ENCODE measurements around the gene NTNG2.

The NTNG2 gene

DNA sequence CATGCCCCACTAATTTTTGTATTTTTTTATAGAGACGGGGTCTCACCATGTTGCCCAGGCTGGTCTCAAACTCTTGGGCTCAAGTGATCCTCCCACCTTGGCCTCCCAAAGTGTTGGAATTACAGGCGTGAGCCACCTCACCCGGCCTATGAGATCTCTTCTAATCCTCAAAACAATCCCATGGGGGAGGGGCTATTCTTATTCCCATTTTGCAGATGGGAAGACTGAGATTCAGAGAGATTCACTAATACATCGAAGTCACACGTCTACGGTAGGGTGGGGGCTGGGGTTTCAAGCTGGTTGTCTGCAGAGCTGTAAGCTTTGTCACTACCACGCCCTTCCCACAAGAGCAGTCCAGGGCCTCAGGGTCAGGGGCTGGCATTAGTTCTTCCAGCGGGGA lies 14.0 kb upstream of the NTNG2 start:
- ATAC-seq: no peak

DNA sequence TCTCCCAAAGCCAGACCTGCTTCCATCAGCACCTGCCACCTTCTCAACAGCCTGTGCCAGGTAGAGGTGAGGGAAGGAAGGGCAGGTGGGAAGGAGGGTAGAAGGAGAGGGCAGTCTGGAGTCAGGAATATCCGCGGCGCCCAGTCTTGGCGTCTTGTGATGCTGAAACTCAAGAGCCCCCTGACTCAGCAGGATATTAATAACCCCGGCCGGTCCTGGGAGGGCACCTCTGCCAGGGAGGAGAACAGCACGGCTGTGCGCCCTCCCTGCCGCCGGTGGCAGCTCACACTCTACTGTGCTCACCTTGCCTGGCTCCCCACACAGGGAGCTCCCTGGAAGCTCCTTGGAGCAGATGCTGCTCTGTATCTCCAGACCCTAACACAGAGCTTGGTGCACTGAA lies 11.6 kb upstream of the NTNG2 start:
- ATAC-seq: no peak

DNA sequence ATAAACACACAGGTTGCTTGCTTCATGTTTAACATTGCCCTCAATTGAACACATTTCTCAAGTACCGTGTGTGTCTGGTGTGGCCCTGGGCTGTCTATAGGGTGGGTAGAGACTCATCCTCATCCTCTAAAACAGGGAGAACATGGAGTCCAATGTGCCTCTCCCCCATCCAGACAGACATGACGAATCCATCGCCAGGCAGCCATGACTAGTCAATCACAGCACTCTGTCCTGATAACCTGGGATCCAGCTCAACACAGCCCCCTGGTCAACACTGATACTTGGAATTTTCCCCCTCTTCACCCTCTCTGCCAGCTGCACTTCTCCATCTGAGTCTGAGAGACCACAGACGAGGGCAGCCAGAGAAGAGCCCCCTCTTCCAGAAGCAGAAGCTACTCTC lies 10.7 kb upstream of the NTNG2 start:
- ATAC-seq: no peak

DNA sequence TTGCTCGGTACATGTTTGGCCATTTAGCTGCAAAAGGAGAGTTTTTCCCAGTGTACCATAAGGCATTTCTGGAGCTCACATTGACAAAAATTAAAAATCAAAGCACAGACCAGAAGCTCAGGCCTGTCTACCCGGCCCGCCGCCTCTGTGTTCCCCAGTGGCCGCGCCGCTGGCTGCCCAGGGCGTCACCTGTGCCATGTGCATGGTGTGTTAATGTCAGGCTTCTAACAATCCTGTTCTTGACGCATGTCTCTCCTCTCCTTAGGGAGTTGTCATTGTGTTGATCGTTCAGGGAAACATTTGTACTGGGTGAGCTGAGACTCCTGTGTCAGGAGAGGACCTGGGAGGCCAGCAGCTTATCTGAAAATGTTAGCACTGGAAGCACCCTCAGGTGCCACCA lies 9.6 kb upstream of the NTNG2 start:
- ATAC-seq: no peak

DNA sequence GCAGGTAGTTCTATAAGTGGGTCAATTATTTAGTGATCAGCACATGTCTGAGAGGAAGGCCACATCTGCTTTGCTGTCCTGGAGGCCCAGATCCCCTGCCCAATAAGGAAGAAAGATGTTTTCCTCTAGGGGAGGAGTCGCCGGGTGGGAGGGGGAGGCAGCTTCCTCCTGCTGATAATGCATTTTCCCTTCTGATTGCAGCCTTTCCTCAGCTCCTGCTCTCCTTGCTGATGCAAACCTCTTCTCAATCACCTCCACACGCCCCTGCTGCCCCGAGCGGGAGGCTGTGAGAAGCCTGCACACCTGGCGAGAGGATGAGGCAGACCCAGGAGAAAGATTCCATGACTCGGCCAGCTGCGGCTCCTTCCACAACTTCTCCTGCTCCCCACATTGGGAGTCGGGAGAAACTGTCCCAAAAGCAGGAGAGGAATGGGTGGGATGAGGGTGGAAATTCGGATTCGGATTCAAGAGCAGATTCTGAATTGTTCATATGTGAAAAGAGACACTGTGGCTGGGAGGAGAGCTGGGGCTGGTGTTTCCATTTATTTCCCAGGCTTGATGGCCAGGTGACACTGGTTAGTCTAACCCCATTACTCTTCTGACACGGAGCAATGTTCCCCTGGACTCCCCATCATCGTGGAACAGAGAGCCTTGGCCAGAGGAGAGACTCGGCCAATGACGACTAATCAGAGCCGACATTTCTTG lies 6.8 kb upstream of the NTNG2 start:
- ATAC-seq: no peak

DNA sequence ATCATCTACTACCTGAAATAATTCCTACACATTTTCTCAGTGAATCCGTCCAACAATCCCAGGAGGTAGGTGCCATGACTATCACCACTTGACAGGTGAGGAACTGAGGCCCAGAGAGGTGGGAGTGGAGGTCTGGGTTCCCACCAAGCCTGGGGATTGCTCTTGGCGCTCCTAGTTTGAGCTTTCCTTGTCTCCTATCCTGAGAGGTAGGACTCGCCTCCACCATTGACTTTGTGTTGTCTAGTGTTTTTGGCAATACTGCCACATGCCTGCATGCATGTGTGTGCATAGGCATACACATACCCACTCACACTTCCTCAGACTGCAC lies 6.3 kb upstream of the NTNG2 start:
- no peak for ATAC-seq

DNA sequence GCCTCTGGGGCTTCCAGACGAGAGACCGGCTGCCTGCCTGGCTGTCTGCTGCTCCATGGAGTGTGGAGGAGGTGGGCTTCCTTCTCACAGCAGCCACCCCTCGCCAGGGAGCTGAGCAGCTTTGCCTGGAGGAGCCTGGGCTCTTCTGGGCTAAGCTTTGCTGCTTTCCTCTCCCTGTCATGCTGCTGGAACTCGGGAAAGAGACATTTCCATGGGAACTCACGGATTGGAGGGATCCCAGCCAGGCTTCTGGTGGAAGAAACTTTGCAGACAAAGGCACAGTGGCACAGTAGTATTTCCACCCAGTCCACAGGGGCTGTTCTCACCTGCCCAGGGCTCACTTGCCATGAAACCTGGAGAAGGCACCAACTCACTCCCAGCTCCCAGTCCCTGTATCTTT lies 5.6 kb upstream of the NTNG2 start:
- no peak for ATAC-seq

DNA sequence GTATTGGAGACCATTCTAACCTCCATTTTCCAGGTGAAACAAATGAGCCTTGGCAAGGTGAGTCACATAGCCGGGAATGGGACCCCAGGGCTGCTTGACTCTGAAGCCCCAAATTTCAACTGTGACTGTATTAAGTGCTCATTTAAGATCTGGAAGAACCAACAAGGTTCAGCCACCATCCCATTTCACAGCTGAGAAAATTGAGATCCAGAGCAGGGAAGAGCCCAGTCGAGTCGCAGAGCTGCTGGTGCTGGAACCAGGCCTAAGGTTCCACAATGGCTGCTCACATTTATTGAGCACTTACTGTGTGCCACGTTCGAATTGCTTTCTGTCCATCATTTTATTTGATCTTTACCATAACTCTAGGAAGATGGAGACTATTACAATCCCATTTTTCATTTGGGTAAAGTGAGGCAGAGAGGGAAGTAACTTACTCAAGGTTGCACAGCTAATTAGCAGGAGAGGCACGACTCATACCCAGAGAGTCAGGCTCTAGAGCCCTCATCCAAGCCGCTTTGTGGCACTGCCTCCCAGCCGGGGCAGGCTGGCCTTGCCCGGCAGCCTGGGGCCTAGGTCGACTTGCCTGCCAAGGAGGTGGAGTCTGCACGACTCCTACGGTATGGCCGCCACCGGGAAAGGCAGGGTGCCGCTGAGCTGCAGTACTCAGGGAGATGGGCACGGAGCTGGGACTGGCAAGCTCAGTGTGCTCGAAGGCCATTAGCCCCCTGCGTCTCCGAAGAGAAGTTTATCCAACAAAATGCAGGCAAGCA lies 4.3 kb upstream of the NTNG2 start:
- ATAC-seq: no peak

DNA sequence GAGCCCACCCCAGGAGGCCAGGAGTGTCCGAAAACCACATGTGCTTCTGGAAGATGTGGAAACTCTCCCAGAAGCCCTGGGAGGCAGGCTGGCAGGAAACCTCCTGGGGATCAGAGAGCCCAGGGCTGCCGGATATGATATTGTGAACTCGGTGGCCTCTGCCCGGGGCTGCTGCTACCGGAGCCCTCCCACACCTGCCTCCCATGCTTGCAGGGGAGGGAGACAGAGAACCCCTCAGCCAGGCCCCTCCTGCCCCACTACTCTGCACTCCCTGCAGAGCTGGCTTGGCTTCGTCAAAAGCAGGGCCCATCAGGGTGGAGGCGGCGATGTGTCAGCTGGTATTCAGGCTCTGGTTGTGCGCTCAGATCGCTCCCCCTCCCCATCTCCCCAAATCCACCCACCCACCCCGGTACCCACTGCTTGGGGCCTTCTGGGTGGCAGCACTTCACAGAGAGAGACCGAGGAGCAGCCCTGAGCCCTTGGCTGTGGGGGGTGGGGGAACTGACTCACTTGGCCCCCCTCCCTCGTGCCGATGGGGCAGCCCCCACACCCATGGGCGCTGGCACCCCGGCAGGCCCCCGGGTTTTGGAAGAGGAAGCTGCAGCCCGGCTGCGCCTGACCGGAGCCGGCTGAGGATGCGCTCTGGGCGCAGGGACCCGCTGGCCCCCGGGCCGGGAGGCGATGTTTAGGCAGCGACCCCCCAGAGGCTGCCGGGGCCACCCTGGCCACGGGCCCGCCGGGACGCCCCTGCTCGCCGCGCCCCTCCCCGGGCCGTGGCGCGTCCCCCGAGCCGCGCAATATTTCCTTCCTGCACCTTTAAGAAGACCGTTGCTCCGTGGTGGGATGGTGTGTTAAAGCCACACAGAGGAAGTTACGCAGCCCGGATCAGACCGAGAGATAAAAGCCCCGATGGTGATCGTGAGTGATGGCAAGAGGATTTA lies 786 bp upstream of the NTNG2 start:
- ATAC-seq: peak; percentile 83 to 85

DNA sequence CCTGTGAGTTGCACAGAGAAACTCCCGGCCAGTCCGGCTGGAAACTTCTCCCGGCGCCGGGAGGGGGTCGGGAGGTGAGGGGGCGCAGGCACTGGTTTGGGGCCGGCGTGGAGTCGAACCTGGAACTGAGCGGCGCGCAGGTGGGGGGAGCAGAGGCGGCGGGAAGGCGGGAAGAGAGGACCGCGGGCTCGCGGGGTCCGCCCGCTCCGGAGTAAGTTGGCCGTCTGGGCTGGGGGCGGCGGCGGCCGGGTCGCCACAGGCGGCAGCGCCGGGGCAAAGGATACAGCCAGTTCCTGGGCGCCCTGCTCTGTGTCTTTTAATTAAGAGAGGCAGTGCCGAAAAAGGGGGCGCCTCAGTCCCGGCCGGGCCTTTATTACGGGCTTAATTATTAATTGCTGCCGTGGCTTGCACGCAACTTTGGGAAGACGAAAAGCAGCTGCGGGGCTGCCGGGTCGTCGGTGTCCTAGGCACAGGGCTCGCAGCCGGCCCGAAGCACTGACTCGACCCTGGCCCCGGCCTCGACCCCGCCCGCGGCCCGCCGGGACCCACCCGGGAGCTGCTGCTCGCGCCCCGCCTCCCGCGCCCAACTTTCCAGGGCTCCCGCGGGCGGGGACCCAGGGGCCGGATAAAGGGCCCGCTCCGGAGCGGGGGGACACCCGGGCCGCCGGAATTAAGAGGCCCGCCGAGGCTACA lies 1.1 kb downstream of the NTNG2 start:
- ATAC-seq: no peak

DNA sequence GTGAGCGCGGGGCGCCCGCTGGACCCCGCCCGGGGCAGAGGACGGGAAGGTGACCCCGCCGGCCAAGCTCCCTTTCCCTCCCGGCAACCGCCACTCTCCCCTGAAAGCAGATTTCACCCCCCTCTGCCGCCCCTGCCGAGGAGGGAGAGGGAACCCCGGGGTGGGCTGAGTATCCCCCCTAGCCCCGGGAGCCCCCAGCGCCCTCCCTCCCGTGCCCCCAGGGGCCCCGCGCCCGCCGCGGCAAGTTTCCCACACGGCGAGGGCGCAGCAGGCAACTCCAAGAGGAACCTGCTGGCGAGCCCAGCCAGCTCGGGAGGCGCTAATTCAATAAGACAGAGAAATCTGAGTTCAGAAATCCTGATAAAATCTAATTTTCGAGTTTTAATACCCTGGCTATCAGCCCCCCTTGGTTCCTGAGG lies 1.6 kb downstream of the NTNG2 start:
- no peak for ATAC-seq

DNA sequence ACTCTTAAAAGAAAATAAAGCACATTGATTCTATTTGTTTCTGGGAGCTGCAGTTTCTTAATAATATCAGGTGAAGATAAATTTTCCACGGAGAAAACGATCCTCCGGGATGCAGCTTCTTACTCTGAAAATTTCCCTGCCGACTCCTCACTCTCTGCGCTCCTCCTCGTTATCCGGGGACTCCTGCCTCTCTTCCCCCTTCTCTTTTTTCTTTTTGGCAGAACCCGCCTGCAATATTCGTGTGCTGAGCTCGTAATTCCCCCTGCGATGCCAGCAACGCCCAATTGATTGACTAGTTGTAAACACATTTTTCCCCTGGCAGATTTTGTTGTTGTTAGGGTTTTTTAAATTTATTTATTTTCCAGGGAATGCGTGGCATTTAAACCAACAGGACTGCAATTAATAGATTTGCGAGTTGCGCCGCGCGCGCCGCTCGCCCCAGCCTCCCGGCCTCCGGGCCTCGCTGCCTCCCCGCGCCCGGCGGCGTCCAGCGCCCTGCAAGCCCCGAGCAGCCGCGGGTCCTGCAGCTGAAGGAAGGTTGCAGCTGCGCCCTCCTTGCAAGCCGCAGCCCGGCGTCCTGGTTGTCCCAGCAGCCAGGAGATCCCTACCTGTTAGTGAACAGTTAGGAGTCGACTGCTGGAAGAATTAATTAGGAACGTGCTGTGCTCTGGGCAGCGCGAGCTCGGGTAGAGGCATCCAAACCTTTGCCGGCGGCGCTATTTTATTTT lies 2.2 kb downstream of the NTNG2 start:
- ATAC-seq: no peak

DNA sequence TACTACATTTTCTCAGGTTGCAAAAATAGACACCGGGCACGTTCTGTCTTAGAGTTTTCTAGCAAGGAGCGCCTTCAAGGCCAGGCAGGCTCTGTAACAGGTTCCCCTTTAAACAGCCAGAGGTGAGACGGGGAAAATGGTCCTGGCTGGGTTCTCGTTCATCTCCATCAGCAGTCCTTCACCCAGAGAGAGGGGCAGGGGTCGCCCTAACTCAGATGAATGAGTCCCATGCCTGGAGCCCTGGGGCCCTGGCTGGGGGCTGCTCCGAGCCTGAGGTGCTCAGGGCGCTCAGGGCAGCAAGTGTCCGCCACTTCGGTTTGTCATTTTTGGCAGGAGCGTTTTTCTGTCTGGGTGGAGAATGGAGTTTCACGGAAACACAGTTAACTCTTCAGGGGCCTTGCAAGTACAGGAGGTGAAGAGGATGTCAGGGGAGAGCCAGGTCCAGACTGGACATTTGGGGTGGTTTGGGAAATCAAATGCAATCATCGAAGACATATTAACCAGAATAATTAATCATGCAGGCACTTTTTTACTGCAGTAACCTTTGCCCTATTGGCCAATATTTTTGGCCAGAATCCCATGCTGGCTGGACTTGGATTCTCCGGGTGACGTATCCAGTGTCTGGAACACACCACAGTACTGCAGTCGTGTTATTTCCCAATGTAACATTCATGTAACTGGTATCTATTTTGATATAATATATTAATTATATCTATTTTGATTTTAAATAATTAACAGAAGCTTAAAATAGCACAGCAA lies 2.9 kb downstream of the NTNG2 start:
- no peak for ATAC-seq

DNA sequence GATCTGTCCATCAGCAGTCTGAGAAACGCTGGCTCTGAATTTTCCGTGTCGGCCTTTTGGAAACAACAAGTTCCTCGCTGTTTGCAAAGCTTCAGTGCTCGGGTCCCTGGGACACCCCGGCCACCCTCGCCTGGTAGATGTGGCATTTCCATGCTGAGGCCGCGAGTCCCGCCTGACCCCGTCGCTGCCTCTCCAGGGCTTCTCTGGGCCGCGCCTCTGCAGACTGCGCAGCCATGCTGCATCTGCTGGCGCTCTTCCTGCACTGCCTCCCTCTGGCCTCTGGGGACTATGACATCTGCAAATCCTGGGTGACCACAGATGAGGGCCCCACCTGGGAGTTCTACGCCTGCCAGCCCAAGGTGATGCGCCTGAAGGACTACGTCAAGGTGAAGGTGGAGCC lies 4.7 kb downstream of the NTNG2 start:
- ATAC-seq: no peak

DNA sequence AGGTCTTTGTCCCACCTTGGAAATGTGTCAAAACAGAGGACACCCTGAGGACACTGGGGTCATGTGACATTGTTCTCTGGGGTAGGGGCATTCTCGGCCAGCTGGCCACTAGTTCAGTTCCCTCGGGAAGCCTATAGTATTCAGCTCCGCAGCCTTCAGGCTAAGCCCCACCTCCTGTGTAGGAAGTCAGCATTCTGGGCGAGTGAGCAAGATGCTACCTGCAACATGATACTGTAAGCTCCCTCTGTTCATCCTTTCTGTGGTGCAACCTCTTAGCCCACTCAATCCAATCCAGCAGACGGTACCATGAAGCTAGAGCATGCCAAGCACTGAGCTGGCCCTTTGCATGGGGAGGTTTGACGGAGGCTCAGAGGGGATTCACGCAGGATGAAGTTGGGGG lies 5.3 kb downstream of the NTNG2 start:
- no peak for ATAC-seq

DNA sequence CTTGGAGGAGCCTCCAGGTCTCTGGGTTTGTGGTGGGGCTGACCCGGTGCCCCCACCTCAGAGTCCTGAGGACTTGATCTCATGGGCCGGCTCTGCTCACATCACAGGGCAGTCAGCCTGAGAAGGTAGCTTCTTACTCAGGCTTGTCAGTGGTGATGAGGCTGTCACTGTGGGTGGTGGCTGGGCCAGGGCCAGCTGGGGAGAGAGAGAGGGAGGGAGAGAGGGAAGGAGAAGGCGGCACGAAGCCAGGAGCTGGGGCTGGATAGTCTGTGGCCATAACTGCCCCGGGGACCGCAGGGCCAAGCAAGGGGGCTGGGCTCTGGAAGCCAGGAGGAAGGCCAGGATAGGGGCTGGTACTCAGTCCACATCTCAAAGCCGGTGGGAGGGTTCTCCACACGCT lies 6.5 kb downstream of the NTNG2 start:
- no peak for ATAC-seq

DNA sequence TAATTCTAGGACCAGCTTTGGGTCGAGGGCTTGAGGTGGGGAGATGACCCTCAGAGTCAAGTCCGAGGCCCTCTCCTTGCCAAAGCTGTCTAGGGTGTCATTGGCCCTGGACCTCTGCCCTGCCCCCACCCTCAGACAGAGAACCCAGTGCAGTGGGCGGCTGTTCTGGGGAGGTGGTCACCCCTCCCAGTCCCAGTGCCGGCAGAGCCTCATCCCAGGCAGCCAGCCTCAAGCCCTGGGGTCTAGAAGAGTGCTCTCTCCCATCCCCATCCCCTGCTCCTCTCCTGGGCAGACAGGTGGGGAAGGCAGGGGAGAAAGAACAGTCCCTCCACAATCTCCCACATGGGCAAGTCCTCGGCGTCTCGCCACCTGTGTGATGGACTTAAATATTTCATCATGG lies 7.0 kb downstream of the NTNG2 start:
- no peak for ATAC-seq

DNA sequence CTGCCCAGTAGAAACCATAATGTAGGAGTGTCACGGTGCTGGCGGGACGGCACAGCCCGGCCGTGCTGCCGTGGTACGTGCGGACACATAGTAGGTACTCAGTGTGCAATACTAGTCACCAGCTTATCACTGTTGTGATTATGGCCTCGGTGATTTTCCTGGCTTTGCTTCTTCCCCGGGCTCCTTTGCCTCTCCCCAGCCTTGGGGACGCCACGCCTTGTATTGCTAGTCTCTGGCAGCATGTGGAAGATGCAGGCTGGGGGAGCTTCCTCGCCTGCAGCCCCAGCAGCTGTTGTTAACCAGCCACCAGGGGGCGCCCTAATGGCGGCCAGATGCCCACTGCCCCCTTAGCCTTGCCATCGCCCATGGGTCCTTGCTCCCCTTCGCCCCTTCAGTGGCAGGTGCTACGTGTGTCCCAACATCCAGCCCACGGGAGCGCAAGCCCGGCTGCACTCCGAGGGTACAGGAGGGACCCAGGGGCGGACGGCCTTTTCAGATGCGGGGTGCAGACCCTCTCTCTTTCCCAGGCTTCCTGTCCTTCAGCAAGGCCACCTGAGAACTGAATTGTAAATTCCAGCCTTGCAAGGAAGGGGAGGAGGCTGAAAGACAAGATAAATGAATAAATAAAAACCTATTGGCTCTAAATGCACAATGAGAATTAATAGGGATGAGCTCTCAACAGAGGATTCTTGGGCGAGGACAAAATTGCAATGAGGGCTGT lies 8.0 kb downstream of the NTNG2 start:
- peak; percentile 49 to 60 for ATAC-seq

DNA sequence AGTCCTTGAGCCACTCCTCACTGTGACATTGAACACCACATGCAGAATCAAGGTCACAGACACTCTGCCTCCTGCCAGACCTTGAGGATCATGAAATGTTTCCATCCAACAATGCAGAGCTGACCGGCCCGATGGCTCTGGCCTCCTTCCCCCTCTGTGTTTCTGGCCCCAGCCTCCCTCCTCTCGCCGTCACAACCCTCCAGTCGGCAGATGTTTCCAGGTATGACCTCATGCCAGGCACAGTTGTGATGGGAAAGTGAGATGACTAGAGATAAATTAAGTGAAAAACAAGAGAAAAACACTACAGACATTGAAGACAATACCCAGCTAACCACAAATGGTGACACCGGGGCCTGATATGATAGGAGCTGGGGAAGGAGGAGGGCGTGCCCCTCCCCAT lies 9.8 kb downstream of the NTNG2 start:
- no peak for ATAC-seq

DNA sequence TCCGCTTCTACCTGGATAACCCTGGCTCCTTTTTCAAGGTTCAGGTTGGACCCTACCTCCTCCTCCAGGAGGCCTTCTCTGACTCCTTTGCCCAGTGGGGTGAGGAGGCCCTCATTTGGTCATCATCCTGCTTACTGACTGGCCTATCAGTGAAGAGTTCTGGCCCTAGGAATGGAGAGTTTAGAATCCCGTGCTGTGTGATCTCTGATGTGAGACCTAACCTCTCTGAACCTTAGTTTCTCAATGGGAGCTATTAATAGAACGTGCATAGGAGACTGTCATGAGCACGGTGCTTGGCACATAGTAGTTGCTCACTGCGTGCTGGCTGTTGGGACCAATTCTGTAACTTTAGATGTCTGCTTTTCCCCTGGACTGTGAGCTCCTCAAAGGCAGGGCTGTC lies 10.3 kb downstream of the NTNG2 start:
- ATAC-seq: no peak

DNA sequence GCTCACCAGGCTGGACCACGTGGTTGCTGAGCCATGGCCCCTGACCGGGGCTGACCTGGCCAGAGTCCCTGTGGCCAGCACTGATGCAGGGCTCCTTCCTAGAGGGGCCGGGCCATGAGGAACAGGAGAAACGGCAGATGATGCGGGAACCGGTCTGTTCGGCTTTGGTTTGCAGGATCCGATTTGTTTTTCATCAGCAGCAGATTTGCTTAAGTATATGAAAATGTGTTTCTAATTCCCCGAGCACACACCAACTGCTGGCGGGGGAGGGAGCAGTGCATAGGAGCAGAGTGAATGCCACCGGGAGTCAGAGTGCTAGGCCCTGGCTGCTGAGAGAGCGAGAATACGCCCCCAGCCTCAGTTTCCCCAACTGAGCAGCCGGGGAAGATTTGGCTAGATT lies 13.6 kb downstream of the NTNG2 start:
- ATAC-seq: no peak
